Measurements from ENCODE around the gene WIPI1.
A peak's percentile ranks its signal among the peaks of the same experiment; 100 is the strongest.
"Not testable (repeated sequence)": the region's sequence is repeated elsewhere in the genome, so short reads cannot be mapped to it uniquely, and the experiment has no call there.

WIPI1 gene

DNA sequence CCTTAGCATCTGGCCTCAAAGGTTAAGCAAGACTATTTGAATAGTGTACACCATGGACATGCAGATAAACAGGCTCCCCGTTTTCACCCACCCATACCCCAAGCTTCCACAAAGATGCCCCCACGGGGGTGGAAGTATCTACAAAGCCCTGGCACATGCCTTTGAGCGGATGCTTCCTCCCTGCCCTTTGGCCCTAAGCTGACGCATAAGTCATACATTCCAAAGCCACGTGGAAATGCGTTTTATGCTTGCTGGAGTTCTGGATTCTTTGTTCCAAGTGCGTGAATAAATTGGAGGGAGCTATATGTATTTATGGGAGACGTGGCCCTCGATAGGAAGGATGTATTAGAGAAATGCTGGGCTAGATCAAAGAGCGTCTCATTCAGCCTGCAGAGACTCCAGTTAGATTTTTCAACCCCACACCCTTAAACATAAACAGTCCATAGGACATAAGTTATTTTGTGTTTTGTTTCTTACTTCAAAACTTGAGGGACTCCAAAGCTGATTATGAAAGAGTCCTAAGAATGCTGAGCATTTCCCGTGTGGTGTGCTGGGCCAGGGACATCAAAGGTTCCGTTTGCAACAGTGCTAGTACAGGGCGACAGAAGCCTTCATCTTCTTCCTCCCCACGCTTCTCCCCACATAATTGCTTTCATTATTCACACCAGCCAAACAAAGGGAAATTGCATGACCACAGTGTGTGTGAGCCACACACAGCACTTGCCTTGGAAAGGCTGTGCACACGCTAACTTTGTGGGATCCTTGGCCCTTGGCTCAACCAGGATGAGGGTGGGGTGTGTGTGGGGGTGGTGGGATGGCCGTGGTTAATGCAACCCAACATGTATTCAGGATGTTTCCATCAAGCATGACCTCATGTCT lies 73.6 kb downstream of the WIPI1 start:
- DNase-seq = no peak

DNA sequence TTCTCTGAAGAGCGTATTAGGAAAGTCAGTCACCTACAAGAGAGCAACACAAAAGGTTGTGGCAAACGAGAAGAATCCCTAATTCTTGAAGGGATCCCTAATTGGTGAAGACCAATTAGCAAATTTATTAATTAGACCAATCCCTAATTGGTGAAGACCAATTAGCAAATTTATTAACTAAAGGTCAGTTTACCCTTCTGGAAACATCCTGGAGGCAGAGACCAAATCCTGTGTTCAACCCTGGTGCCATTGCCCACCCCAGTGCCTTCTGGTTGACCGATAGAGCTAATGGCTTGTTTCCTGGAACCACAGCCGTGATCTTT lies 74.2 kb downstream of the WIPI1 start:
- no peak for DNase-seq

DNA sequence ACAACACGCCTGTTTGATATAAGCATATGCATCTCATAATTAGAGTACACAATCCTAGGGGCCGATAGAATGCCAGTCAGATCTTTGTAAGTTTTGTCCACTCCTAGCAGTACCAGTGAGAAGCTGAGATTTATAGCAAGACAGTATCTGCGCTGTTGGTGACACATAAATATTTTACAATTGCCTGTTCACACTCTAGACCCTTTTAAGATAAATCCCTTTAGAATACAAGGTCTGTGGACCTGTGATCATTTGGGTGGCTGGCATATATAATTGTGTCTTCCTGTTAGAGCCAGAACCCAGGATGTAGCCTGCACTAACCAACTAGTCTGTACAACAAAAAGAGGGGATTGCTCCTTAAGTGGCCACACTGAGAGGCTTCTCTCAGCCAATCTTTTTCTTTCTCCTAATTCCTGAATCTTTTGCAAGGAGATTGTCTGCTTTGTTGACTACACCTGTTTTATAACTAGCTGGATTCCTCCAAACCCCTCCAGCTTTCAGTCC lies 74.7 kb downstream of the WIPI1 start:
- DNase-seq = no peak

DNA sequence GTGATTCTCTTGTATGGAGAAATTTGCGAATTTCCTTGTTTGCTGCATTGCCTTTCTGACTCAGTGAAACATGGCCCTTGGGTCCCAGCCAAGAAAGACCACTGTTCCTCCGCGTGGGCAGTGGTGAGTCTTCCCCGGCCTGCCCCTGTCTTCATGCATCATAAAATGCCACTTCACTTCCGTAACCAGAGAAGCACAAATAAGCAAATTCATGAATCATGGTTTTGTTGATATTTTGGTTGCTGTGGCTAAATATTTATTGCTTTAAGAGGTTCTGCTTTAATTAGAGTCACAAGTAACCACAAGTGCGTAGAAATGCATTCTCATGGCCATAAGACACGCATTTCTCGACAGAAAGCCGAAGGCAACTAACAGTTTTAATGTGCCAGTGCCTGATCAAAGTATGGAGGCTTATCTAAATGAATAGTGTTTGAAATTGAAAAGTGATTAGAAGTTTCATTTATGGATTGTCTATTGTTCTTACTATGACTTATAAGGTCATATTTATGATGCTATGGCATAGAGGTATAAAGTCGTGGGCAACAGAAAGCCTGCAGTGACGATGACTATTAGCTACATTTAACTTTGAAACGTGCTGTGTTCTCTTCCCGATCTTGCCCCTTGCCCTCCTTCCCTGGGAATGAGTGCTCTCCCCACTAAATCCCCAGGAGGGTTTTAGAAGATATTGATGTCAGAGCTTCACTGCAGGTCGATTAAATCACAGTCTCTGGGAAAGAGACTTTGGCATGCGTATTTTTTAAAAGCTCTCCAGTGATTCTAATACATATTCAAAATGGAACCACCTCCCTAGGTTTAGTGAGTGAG lies 76.0 kb downstream of the WIPI1 start:
- DNase-seq = no peak

DNA sequence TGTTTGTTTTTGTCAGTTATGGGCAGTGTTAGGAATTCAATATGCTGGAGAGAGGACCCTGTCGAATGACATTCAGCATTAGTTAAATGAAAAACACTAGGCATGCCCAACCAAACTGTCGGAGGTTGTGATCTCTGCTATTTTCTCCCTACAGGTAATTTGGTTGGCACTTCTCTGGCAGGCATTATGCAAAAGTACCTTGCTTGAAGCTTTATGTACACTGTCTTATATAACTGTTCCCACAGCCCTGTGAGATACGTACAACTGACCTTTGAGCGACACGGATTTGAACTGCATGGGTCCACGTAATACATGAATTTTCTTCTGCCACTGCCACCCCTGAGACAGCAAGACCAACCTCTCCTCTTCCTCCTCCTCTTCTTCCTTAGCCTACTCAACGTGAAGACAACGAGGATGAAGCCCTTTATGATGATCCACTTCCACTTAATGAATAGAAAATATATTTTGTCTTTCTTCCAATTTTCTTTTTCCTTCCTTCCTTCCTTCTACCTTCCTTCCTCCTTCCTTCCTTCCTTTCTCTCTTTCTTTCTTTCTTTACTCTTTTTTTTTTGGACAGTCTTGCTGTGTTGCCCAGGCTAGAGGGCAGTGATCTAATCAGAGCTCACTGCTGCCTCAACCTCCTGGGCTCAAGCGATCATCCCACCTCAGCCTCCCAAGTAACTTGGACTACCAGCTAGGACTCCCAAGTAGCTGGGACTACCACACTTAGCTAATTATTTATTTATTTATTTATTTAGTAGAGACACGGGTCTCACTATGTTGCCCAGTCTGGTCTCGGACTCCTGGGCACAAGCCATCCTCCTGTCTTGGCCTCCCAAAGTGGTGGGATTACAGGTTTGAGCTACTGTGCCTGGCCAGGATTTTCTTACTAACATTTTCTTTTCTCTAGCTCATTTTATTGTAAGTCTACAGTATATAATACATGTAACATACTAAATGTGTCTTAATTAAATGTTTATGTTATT lies 77.3 kb downstream of the WIPI1 start:
- DNase-seq = no peak

DNA sequence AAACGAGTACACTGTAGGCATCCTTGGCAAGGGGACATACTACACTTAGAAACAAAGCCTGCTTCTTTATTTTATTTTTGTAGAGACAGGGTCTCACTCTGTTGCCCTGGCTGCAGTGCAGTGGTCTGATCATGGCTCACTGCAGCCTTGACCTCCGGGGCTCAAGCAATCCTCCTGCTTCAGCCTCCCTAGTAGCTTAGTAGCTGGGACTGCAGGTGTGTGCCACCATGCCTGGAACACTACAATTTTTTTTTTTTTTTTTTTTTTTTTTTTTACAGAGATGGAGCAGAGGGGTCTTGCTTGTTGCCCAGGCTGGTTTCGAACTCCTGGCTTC lies 78.2 kb downstream of the WIPI1 start:
- DNase-seq = no peak

DNA sequence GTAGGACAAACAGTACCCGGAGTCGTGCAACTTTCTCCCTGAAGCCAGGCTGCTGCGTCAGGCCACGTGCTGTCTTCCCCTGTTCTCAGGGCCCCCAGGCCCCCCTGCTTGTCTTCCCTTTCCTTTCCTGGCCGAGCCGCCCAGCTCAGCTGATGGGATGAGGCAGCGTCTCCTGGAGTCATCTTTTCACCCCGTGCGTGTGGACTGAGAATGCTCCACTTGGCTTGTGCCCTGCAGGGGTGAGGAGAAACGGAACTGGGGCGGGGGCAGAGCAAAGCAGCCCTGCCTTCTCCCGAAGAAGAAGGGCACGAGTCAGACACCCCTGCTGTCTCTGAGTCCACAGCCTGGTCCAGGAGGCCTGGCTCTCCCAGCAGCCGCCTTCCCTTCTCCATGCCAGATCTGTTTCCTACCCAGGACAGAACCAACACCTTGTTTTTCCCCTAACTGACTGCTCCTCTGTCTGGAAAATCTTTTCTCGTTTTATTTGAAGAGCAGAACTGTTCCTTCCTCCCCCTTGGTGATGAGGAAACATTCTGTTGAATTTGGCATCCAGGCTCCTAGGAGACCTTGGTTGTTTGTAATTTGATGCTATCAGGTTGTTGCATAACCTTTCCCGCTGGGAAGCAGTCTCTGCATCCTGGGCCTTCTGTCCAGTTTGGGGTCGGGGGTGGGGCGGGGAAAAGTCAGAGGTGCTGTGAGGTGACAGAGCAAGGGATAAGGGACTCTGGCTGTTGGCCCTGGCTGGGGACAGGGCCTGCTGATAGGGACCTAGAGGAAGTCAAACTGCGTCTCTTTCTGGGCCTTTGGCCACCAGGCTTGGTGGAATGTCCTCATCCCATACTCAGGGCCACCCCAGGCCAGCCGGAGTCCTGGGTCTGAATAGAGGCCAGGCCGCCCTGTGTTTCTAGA lies 78.8 kb downstream of the WIPI1 start:
- DNase-seq = peak in 1 of 2 experiments; percentile 16

DNA sequence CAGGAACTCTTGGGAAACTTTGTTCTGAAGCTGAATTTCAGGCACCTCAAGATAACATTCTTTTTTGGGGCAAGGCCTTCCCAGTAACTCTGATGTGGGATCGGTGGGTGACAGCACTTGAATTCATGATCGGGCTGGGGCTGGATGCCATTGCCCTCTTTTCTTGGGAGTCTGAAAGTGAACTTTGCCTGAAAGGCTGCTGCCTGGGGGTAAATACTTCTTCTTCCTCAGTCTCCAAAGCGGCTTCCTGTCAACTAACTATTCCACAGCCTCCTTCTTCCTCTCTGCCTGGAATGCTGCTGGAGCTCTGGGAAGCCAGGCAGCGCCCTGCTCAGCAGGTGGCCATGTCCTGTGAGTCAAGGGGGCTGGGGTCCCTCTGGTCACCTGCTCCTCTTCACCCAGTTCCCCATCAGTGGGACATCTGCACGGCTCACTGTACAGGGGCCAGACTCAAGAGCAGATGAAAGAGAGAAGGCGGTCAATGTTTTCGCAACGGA lies 79.5 kb downstream of the WIPI1 start:
- no peak for DNase-seq

DNA sequence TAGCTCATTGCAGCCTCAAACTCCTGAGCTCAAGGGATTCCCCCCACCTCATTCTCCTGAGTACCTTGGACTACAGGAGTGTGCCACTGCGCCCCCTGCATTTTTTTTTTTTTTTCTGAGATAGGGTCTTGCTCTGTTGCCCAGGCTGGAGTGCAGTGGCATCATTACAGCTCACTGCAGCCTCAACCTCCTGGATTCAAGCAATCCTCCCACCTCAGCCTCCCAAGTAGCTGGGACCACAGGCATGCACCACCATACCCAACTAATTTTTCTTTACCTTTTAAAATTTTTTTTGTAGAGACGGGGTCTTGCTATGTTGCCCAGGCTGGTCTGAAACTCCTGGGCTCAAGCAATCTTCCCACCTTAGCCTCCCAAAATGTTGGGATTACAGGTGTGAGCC lies 81.1 kb downstream of the WIPI1 start:
- DNase-seq = not testable (repeated sequence)

DNA sequence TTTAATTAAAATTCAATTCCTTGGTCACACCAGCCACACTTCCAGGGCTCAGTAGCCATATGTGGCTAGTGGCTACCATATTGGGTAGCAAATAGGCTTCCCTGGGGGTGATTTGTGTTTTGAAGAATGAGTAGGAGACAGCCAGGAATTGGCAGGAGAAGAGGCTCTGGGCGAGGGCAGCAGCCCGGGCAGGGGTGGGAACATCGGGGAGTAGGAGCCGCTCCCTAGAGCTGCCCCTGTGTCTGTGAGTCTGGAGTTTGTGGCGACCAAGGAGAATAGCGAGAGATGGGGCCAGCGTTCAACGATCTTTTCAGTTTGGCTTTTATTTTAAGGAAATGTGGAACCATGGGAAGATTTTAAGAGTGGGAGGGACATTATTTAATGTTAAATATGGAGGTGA lies 81.7 kb downstream of the WIPI1 start:
- DNase-seq = no peak
